Renal cortical epithelial cell (primary cell): ENCODE results near the gene SPOCK1. TPM values are rescaled to one million over a fixed set of nuclear protein-coding genes. Genes with fewer than 3 reads are reported as not detected.

Source experiments
- DNase-seq: peaks from one replicate; pipeline ENCODE4 v3.0.0-alpha.2; 2011; ENCODE audit warnings: low read depth
- total RNA-seq: library from RNA; depleted of rRNA; stranded (reverse); fragments of >200 nt; gene quantifications from 2 replicates; pipeline ENCODE4 v1.2.3, GENCODE V29; 2014

SPOCK1 gene
- total RNA-seq, 1 donor from 2014 or later = 224 TPM

- peak; percentile 33 for DNase-seq
Measured at GRCh38 chr5:136953346-136954069, 545.6 kb downstream of the SPOCK1 start.

GRCh38 chr5:136927571-136927970 is 571.6 kb downstream of the SPOCK1 start:
- no peak for DNase-seq

- no peak for DNase-seq
Measured at GRCh38 chr5:136926073-136926472, 573.1 kb downstream of the SPOCK1 start.

Other genes starting within 250 kb of the SPOCK1 start
- gene KLHL3, start 236.8 kb upstream of the SPOCK1 start, total RNA-seq = 3.0 and 5.3 TPM in 2 replicates